Osteocyte (in vitro differentiated cells): ENCODE data around the gene ACVR1C. TPM values are rescaled to one million over a fixed set of nuclear protein-coding genes. Genes with fewer than 3 reads are reported as not detected.

ENCODE experiments used
- DNase-seq: peaks from one replicate; pipeline ENCODE4 v3.0.0; 2021; ENCODE audit warnings: mixed read lengths; ENCODE audit not compliant: unreplicated experiment; ENCODE audit errors: extremely low spot score
- H3K27ac Mint-ChIP-seq: one replicate; pipeline ENCODE4 v1.8.0; 2021; ENCODE audit warnings: mild to moderate bottlenecking, mixed read lengths; ENCODE audit not compliant: unreplicated experiment
- H3K27me3 Mint-ChIP-seq: one replicate; pipeline ENCODE4 v1.8.0; 2021; ENCODE audit warnings: mixed read lengths; ENCODE audit not compliant: unreplicated experiment
- H3K36me3 Mint-ChIP-seq: one replicate; pipeline ENCODE4 v1.8.0; 2021; ENCODE audit warnings: mixed read lengths; ENCODE audit not compliant: unreplicated experiment
- H3K4me1 Mint-ChIP-seq: one replicate; pipeline ENCODE4 v1.8.0; 2021; ENCODE audit warnings: mixed read lengths; ENCODE audit not compliant: unreplicated experiment
- H3K4me3 Mint-ChIP-seq: one replicate; pipeline ENCODE4 v1.8.0; 2021; ENCODE audit warnings: mild to moderate bottlenecking, moderate library complexity, mixed read lengths; ENCODE audit not compliant: unreplicated experiment
- H3K9me3 Mint-ChIP-seq: one replicate; pipeline ENCODE4 v1.8.0; 2021; ENCODE audit warnings: mixed read lengths; ENCODE audit not compliant: unreplicated experiment
- total RNA-seq: library from RNA; stranded (reverse); gene quantifications from 2 replicates; pipeline ENCODE4 v1.2.1, GENCODE V29; 2021
- TF ChIP-seq, protein P1 (sequence below): fragments of 200-600 bp; sonication (generic); IDR thresholded peaks from 2 replicates; pipeline ENCODE4 v1.5.0; 2021; ENCODE audit warnings: antibody characterized with exemption, mild to moderate bottlenecking, moderate library complexity

ACVR1C gene
- total RNA-seq, 1 donor from 2014 or later = 0.08 TPM

GRCh38 chr2:157540102-157540501 lies 88.6 kb downstream of the ACVR1C start:
- Mint-ChIP-seq H3K4me3 (no peak overlapping the region), H3K27ac (no peak overlapping the region), H3K27me3 (peaks cover 16% of the 10 kb centered on the region), H3K4me1 (no peaks in the 10 kb centered on the region), H3K9me3 (peaks cover 7% of the 10 kb centered on the region), H3K36me3 (no peaks in the 10 kb centered on the region)
- TF ChIP-seq, protein P1, sequence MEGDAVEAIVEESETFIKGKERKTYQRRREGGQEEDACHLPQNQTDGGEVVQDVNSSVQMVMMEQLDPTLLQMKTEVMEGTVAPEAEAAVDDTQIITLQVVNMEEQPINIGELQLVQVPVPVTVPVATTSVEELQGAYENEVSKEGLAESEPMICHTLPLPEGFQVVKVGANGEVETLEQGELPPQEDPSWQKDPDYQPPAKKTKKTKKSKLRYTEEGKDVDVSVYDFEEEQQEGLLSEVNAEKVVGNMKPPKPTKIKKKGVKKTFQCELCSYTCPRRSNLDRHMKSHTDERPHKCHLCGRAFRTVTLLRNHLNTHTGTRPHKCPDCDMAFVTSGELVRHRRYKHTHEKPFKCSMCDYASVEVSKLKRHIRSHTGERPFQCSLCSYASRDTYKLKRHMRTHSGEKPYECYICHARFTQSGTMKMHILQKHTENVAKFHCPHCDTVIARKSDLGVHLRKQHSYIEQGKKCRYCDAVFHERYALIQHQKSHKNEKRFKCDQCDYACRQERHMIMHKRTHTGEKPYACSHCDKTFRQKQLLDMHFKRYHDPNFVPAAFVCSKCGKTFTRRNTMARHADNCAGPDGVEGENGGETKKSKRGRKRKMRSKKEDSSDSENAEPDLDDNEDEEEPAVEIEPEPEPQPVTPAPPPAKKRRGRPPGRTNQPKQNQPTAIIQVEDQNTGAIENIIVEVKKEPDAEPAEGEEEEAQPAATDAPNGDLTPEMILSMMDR = no peak
- no peak for DNase-seq

GRCh38 chr2:157538064-157538463 lies 90.6 kb downstream of the ACVR1C start:
- no peak for DNase-seq
- no peaks in the 10 kb centered on the region for H3K4me1 Mint-ChIP-seq
- peaks cover 22% of the 10 kb centered on the region for H3K27me3 Mint-ChIP-seq
- H3K36me3 Mint-ChIP-seq = no peaks in the 10 kb centered on the region
- H3K9me3 Mint-ChIP-seq = peaks cover 7% of the 10 kb centered on the region
- H3K4me3 Mint-ChIP-seq = no peak overlapping the region
- H3K27ac Mint-ChIP-seq = no peak overlapping the region
- TF ChIP-seq, protein P1 = no peak

GRCh38 chr2:157536815-157537214 lies 91.8 kb downstream of the ACVR1C start:
- Mint-ChIP-seq H3K36me3 (no peaks in the 10 kb centered on the region), H3K4me1 (no peaks in the 10 kb centered on the region), H3K4me3 (no peak overlapping the region), H3K27ac (no peak overlapping the region), H3K9me3 (peaks cover 7% of the 10 kb centered on the region), H3K27me3 (peaks cover 32% of the 10 kb centered on the region)
- TF ChIP-seq, protein P1 = no peak
- DNase-seq = no peak

- H3K27ac Mint-ChIP-seq = no peak overlapping the region
- H3K4me3 Mint-ChIP-seq = no peak overlapping the region
- TF ChIP-seq, protein P1 = no peak
- no peaks in the 10 kb centered on the region for H3K36me3 Mint-ChIP-seq
- H3K27me3 Mint-ChIP-seq = peaks cover 73% of the 10 kb centered on the region
- DNase-seq = no peak
- no peaks in the 10 kb centered on the region for H3K9me3 Mint-ChIP-seq
- H3K4me1 Mint-ChIP-seq = no peaks in the 10 kb centered on the region
These were observed 99.5 kb downstream of the ACVR1C start for GRCh38 chr2:157528963-157529751.

- no peak overlapping the region for H3K27ac Mint-ChIP-seq
- no peaks in the 10 kb centered on the region for H3K9me3 Mint-ChIP-seq
- peaks cover 72% of the 10 kb centered on the region for H3K27me3 Mint-ChIP-seq
- H3K4me3 Mint-ChIP-seq = no peak overlapping the region
- H3K36me3 Mint-ChIP-seq = no peaks in the 10 kb centered on the region
- DNase-seq = no peak
- TF ChIP-seq, protein P1 = no peak
- H3K4me1 Mint-ChIP-seq = no peaks in the 10 kb centered on the region
These were observed 102.6 kb downstream of the ACVR1C start for GRCh38 chr2:157526070-157526469.
